ENCODE measurements around the gene EBF4.
"Not testable (repeated sequence)": the region's sequence is repeated elsewhere in the genome, so short reads cannot be mapped to it uniquely, and the experiment has no call there.

EBF4 gene

DNA sequence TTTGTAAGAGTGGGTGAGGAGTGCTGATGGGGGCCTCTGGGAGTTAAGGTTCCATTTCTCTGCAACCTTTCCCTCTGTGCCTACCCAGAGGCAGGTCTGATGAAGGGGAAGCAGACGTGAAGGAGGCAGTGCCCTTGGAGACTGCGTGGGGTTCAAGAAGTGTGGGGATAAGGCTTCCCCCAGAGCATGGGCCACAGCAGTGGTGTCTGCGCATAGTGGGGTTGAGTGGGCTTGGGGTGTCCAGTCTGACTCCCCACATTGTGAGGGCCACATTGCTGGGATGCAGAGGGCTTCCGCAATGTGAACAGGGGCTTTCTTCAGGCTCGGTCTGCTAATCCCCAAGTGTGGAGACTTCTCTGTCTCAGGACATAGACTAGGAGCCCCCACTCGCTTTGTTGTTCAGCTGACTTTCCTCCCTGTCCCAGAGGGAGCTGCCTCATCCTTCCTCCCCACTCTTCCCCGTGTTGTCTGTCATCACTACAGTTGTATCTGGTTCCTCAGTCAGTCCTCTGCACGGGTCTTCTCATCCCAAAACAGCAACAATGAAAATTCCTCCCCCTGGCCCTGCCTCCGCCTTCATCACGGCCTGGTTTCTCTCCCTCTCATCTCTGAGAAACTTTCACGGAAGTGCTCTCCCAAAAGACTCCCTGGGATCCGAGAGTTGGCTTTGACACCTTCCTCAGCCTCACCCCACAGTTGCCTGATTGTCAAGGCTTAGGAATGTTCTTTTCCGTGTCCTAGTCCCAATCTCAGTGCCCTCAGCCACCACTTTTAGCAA lies 2.8 kb downstream of the EBF4 start:
- no peaks in the 10 kb centered on the region for H3K36me3 ChIP-seq (ENCODE audit: insufficient read depth, low read length)
- H3K4me1 ChIP-seq (ENCODE audit: insufficient read depth, low read length) = peaks cover 20% of the 10 kb centered on the region
- no peak overlapping the region for H3K4me3 ChIP-seq (ENCODE audit: low read length)
- H3K9ac ChIP-seq (ENCODE audit: low read depth, low read length) = no peak overlapping the region
- no peak overlapping the region for H3K27ac ChIP-seq (ENCODE audit: low read depth, low read length)
- peaks cover 91% of the 10 kb centered on the region for H3K27me3 ChIP-seq (ENCODE audit: insufficient read depth, low read length)
- no peaks in the 10 kb centered on the region for H3K9me3 ChIP-seq (ENCODE audit: insufficient read depth, low read depth, low read length)
- WGBS = 56% methylated on average over 13 of the region's 13 CpGs

DNA sequence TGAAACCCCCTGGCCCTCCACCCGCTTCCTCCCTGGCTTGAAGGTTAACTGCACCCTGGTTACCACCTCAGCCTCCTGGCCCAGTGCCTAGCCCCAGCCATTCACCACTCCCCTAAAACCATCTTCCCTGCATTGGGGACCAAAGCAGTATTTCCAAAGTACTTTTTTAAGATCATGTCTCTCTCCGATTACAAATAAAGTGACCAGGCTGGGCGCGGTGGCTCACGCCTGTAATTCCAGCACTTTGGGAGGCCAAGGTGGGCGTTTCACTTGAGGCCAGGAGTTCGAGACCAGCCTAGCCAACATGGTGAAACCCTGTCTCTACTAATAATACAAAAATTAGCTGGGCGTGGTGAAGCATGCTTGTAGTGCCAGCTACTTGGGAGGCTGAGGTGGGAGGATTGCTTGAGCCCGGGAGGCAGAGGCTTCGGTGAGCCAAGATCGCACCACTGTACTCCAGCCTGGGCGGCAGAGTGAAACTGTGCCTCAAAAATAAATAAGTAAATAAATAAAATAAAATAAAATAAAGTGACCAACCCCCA lies 3.5 kb downstream of the EBF4 start:
- Histone ChIP-seq H3K27me3 (ENCODE audit: insufficient read depth, low read length) (peaks cover 91% of the 10 kb centered on the region), H3K4me1 (ENCODE audit: insufficient read depth, low read length) (peaks cover 26% of the 10 kb centered on the region)
- not testable (repeated sequence) for H3K36me3 ChIP-seq (ENCODE audit: insufficient read depth, low read length); H3K9ac ChIP-seq (ENCODE audit: low read depth, low read length); H3K27ac ChIP-seq (ENCODE audit: low read depth, low read length); H3K9me3 ChIP-seq (ENCODE audit: insufficient read depth, low read depth, low read length); H3K4me3 ChIP-seq (ENCODE audit: low read length)
- 91% methylated on average over 11 of the region's 12 CpGs for WGBS

DNA sequence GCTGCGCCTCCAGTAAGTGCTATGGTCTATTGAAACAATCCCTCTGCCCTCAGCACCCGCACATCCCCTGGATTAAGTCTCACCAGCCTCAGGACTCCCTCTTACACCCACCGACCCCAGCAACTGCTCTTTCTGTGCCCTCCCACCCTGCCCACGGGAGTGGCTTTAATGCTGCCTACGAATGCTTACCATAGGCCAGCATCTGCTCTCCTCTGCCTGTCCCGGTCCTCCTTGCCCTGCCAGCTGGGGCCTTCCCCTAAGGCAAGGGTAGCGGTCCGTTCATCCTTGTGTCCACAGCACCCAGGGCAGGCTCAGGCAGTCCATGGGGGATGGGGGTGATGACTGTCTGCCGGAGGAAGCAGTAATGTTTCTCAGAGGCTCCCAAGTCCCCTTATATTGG lies 4.1 kb downstream of the EBF4 start:
- Histone ChIP-seq H3K27me3 (ENCODE audit: insufficient read depth, low read length) (peaks cover 91% of the 10 kb centered on the region), H3K9ac (ENCODE audit: low read depth, low read length) (no peak overlapping the region), H3K4me3 (ENCODE audit: low read length) (no peak overlapping the region), H3K9me3 (ENCODE audit: insufficient read depth, low read depth, low read length) (no peaks in the 10 kb centered on the region), H3K27ac (ENCODE audit: low read depth, low read length) (no peak overlapping the region), H3K4me1 (ENCODE audit: insufficient read depth, low read length) (peaks cover 31% of the 10 kb centered on the region), H3K36me3 (ENCODE audit: insufficient read depth, low read length) (no peaks in the 10 kb centered on the region)
- 91% methylated on average over 9 of the region's 9 CpGs for WGBS

DNA sequence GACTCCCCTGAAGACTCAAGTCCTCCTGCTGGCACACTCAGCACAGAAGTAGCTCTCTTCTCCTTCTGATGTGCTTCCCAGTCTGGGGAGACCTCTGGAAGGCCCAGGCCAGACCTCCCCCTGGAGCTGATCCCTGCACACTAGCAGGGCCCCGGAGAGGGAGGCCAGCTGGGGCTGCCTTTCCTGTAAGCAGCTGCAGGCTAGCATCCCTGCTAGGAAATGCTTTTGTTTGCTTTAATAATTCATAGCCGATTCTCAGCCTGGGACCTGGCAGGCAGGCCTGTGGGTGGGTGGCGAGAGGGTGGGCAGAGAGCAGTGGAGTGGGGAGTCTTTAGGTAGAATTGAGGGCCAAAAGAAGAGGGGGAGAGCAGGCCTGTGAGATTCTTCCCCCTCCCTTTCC lies 5.2 kb downstream of the EBF4 start:
- Histone ChIP-seq H3K27me3 (ENCODE audit: insufficient read depth, low read length) (peaks cover 93% of the 10 kb centered on the region), H3K4me1 (ENCODE audit: insufficient read depth, low read length) (peaks cover 39% of the 10 kb centered on the region), H3K27ac (ENCODE audit: low read depth, low read length) (no peak overlapping the region), H3K9ac (ENCODE audit: low read depth, low read length) (no peak overlapping the region), H3K9me3 (ENCODE audit: insufficient read depth, low read depth, low read length) (no peaks in the 10 kb centered on the region), H3K4me3 (ENCODE audit: low read length) (no peak overlapping the region), H3K36me3 (ENCODE audit: insufficient read depth, low read length) (no peaks in the 10 kb centered on the region)
- WGBS = 68% methylated on average over 3 of the region's 3 CpGs

DNA sequence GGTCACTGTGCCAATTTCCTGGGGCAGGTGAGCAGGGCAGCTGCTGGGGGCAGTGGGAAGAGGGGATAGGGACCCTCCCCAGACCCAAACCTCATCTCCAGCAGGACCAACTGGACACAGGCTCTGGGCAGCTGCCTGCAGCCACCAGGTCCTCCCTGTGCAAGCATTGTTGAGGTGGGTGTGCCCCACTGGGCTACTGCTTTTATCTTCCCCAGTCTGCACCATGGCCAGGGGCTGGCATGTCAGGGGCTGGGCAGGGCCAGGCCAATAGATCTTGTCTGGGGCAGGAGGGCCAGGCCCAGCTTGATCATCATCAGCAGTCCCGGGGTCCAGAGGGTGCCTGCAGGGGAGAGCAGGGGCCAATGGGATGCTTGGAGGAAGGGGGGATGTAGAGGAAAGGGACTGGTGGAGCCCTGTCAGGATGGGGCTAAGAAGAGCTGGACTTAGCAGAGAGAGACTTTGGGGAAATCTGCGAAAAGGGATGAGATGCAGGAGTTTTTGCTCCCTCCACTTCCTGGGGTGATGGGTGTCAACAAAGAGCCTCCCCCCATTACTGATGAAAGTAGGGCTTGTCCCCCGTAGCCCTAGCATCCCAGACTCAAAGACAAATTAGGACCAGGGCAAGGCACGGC lies 5.7 kb downstream of the EBF4 start:
- H3K4me1 ChIP-seq (ENCODE audit: insufficient read depth, low read length) = peaks cover 39% of the 10 kb centered on the region
- H3K9me3 ChIP-seq (ENCODE audit: insufficient read depth, low read depth, low read length) = no peaks in the 10 kb centered on the region
- peaks cover 95% of the 10 kb centered on the region for H3K27me3 ChIP-seq (ENCODE audit: insufficient read depth, low read length)
- H3K9ac ChIP-seq (ENCODE audit: low read depth, low read length) = no peak overlapping the region
- no peaks in the 10 kb centered on the region for H3K36me3 ChIP-seq (ENCODE audit: insufficient read depth, low read length)
- WGBS = 88% methylated on average over 3 of the region's 4 CpGs
- no peak overlapping the region for H3K4me3 ChIP-seq (ENCODE audit: low read length)
- H3K27ac ChIP-seq (ENCODE audit: low read depth, low read length) = no peak overlapping the region

DNA sequence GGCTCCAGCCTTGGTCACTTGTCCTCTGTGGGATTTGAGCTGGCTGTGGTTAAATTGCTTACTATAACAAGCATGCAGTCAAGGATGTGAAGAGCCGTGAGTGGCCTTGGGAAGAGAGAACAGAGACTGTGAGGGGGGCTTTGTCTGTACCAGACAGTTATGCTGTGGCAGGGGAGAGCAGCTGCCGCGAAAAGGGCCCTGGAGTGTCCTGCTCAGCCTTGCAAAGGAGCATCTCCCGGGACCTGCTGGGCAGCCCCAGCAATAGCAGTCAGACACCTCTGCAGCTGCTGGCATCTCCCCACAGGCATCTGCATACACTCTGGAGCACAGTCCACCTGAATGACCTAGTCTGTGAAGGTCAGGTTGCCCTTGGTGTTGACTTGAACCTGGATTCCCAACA lies 6.3 kb downstream of the EBF4 start:
- Histone ChIP-seq H3K4me1 (ENCODE audit: insufficient read depth, low read length) (peaks cover 39% of the 10 kb centered on the region), H3K27ac (ENCODE audit: low read depth, low read length) (no peak overlapping the region), H3K4me3 (ENCODE audit: low read length) (no peak overlapping the region), H3K9me3 (ENCODE audit: insufficient read depth, low read depth, low read length) (no peaks in the 10 kb centered on the region), H3K27me3 (ENCODE audit: insufficient read depth, low read length) (peaks cover 95% of the 10 kb centered on the region), H3K9ac (ENCODE audit: low read depth, low read length) (no peak overlapping the region), H3K36me3 (ENCODE audit: insufficient read depth, low read length) (no peaks in the 10 kb centered on the region)
- 77% methylated on average over 4 of the region's 4 CpGs for WGBS

DNA sequence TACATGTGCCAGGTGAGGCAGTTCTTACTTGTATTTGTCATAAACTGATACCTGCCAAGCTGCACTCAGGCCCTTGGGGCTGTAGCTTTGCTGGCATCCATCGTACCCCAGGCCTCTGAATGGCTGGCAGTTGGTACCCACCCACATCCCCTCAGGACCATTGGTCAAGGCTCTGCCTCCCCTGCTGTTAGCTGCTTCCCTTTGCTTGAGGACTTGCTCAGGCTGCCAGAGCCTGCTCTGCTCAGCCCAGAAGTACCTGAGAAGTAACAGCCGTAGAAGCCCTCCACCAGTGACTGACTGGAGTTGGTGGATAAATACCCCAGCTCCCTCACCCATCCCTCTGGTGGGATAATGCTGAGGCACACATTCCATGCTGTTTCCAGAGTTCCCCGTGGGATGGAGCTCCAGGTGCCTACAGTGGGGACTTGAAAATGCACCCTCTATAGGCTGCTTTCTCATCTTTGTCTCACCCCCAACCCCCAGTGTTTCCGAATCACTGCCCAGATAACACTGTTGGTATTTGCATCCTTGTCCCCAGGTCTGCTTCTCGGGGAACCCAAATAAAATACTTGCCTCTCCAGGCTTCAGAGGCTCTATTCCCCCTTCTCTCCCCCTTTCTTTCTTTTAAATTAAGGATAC lies 7.3 kb downstream of the EBF4 start:
- H3K9ac ChIP-seq (ENCODE audit: low read depth, low read length) = no peak overlapping the region

DNA sequence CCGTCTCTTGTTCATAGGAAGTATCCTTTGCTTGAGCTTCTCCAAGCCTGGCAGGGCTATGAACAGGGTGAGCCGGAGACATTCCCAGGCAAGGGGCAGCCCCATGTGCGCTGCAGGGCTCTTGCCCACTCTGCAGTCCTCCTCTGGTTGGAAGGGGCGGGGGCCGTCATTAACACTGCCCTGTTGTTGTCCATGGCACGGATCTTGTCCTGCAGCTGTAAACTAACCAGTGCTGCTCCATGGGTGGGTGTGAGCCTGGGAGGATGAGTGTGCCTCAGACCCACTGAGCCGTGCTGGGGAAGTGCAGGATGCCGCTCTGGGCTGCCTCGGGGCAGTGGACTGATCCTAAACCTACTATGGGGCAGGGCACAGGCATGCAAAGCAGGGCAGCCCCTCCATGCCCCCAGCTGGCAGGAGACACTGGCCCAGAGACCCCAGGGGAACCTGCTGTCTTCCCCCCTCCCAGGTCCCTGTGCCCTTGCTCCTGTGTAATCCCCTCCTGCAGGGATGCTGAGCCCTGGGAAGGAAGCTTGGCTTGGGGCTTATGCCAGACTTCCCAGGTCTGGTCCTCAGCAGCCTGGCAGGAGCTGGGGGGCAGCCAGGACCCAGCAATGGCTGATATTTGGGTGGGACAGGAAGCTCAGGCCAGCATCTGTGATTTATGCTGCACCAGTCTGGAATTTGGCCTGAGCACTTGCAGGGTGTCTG lies 8.5 kb downstream of the EBF4 start:
- no peak overlapping the region for H3K9ac ChIP-seq (ENCODE audit: low read depth, low read length)
- no peak overlapping the region for H3K4me3 ChIP-seq (ENCODE audit: low read length)
- H3K4me1 ChIP-seq (ENCODE audit: insufficient read depth, low read length) = peaks cover 35% of the 10 kb centered on the region
- WGBS = 31% methylated on average over 9 of the region's 9 CpGs
- no peaks in the 10 kb centered on the region for H3K9me3 ChIP-seq (ENCODE audit: insufficient read depth, low read depth, low read length)
- peaks cover 95% of the 10 kb centered on the region for H3K27me3 ChIP-seq (ENCODE audit: insufficient read depth, low read length)
- no peak overlapping the region for H3K27ac ChIP-seq (ENCODE audit: low read depth, low read length)
- H3K36me3 ChIP-seq (ENCODE audit: insufficient read depth, low read length) = no peaks in the 10 kb centered on the region

More for the DNA sequence above, 7.3 kb downstream of the EBF4 start:
- H3K36me3 ChIP-seq (ENCODE audit: insufficient read depth, low read length) = no peaks in the 10 kb centered on the region
- no peak overlapping the region for H3K27ac ChIP-seq (ENCODE audit: low read depth, low read length)
- H3K4me1 ChIP-seq (ENCODE audit: insufficient read depth, low read length) = peaks cover 31% of the 10 kb centered on the region
- 61% methylated on average over 5 of the region's 5 CpGs for WGBS
- peaks cover 95% of the 10 kb centered on the region for H3K27me3 ChIP-seq (ENCODE audit: insufficient read depth, low read length)
- no peak overlapping the region for H3K4me3 ChIP-seq (ENCODE audit: low read length)
- no peaks in the 10 kb centered on the region for H3K9me3 ChIP-seq (ENCODE audit: insufficient read depth, low read depth, low read length)

DNA sequence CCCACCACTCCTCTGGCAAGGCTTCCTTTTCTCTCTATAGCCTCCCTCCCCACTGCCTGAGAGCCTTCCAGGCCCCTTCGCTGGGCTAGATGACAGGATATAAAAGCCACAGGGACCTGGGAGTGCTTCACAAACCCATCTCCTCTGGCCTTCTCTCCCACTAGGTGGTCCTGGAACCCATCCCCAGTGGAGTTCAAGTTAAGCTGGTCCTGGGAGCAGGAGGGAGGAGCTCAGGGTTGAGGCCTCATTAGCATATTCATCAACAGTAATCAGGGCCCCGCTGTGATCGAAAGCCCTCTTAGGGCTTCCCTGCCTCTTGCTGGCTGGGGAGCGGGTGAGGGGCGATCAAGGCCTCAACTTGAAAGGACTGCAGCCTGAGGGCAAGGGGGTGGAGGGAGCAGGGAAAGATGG lies 9.1 kb downstream of the EBF4 start:
- peak overlapping the region; percentile 15; the same call in 1 of the 2 replicates for H3K4me3 ChIP-seq (ENCODE audit: low read length)

DNA sequence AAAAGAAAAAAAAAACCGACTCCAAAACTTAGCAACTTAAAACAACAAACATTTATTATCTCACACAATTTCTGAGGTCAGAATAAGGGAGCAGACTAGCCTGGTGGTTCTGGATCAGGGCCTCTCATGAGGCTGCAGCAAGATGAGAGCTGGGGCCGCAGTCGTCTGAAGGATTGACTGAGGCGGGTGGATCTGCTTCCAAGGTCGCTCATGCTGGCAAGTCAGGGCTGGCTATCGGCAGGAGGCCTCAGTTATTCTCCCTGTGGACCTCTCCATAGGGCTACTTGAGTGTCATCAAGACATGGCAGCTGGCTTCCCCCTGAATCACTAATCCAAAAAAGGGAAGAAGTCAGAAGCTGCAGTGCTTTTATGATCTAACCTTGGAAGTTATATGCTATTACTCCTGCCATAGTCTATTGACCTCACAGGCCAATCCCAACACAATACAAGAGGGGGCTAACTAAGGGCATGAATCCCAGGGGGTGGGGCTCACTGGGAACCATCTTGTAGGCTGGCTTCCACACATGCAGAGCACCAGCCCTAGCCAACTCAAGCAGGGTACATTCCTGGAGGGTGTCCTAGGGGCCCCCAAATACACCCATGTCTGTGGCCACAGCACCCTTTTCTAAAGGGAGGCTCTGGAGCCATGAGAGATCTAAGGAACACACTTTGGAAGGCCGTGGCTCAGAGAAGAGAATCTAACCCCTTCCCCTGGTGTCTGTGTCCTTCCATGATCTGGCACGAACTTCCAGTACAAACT lies 11.3 kb downstream of the EBF4 start:
- Histone ChIP-seq H3K4me1 (ENCODE audit: insufficient read depth, low read length) (peaks cover 49% of the 10 kb centered on the region), H3K9ac (ENCODE audit: low read depth, low read length) (no peak overlapping the region), H3K9me3 (ENCODE audit: insufficient read depth, low read depth, low read length) (no peaks in the 10 kb centered on the region), H3K36me3 (ENCODE audit: insufficient read depth, low read length) (no peaks in the 10 kb centered on the region), H3K27ac (ENCODE audit: low read depth, low read length) (no peak overlapping the region), H3K4me3 (ENCODE audit: low read length) (no peak overlapping the region), H3K27me3 (ENCODE audit: insufficient read depth, low read length) (peaks cover 88% of the 10 kb centered on the region)
- WGBS = 88% methylated on average over 7 of the region's 8 CpGs

More for the DNA sequence above, 9.1 kb downstream of the EBF4 start:
- no peak overlapping the region for H3K9ac ChIP-seq (ENCODE audit: low read depth, low read length)
- H3K4me1 ChIP-seq (ENCODE audit: insufficient read depth, low read length) = peaks cover 41% of the 10 kb centered on the region
- WGBS = 3% methylated on average over 5 of the region's 5 CpGs
- no peaks in the 10 kb centered on the region for H3K9me3 ChIP-seq (ENCODE audit: insufficient read depth, low read depth, low read length)
- no peak overlapping the region for H3K27ac ChIP-seq (ENCODE audit: low read depth, low read length)
- peaks cover 95% of the 10 kb centered on the region for H3K27me3 ChIP-seq (ENCODE audit: insufficient read depth, low read length)
- H3K36me3 ChIP-seq (ENCODE audit: insufficient read depth, low read length) = no peaks in the 10 kb centered on the region

All from HUES64 (cell line).